ENCODE results near the gene STX5. TPM values are rescaled to one million over a fixed set of nuclear protein-coding genes. Genes with fewer than 3 reads are reported as not detected.

Gene STX5
- total and polyA plus RNA-seq, 9 of the 15 experiments (the other 6 are each of a cell fraction or from before 2014, with no cell fraction given): 2.8 to 28.6 (median 23.7) TPM

DNA sequence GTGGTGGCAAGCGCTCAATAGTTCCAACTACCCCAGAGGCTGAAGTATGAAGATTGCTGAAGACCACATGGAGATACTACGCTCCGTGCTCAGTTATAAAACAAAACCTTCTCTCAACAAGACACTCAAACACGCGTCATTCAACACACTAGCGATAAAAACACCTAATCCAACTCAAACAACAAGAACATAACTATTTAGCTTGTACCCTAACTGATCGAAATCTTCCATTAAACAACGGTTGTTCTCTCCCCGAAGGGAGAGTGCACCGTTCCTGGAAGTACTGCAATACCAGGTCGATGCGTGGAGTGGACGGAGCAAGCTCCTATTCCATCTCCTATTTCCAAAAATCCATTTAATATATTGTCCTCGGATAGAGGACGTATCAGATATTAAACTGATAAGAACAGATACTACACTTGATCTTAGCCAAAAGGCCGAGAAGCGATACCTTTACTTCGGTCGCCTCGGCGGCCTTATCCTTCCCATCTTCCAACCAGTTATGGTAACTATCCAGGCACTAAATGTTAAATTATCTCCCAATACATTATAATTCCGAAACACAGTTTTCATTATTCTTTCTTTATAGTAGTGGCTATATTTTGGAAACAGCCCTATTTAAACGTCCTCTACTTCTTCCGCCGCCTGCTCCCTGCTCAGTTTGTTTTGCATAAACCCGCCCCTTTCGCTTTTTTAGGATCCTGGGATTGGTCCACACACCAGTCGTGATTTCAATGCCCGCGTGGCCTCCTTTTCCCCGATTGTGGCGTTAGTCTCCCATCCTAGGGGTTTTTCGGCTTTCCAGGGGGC lies 9.7 kb upstream of the STX5 start (continued):
- TF ChIP-seq, protein P1, sequence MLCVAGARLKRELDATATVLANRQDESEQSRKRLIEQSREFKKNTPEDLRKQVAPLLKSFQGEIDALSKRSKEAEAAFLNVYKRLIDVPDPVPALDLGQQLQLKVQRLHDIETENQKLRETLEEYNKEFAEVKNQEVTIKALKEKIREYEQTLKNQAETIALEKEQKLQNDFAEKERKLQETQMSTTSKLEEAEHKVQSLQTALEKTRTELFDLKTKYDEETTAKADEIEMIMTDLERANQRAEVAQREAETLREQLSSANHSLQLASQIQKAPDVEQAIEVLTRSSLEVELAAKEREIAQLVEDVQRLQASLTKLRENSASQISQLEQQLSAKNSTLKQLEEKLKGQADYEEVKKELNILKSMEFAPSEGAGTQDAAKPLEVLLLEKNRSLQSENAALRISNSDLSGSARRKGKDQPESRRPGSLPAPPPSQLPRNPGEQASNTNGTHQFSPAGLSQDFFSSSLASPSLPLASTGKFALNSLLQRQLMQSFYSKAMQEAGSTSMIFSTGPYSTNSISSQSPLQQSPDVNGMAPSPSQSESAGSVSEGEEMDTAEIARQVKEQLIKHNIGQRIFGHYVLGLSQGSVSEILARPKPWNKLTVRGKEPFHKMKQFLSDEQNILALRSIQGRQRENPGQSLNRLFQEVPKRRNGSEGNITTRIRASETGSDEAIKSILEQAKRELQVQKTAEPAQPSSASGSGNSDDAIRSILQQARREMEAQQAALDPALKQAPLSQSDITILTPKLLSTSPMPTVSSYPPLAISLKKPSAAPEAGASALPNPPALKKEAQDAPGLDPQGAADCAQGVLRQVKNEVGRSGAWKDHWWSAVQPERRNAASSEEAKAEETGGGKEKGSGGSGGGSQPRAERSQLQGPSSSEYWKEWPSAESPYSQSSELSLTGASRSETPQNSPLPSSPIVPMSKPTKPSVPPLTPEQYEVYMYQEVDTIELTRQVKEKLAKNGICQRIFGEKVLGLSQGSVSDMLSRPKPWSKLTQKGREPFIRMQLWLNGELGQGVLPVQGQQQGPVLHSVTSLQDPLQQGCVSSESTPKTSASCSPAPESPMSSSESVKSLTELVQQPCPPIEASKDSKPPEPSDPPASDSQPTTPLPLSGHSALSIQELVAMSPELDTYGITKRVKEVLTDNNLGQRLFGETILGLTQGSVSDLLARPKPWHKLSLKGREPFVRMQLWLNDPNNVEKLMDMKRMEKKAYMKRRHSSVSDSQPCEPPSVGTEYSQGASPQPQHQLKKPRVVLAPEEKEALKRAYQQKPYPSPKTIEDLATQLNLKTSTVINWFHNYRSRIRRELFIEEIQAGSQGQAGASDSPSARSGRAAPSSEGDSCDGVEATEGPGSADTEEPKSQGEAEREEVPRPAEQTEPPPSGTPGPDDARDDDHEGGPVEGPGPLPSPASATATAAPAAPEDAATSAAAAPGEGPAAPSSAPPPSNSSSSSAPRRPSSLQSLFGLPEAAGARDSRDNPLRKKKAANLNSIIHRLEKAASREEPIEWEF (CRISPR knock-in tag; IDR thresholded peaks at IDR 0.05): peak; percentile 94
- TF ChIP-seq TOE1 (IDR thresholded peaks at IDR 0.05; ENCODE audit: borderline replicate concordance) (peak; percentile 93), TOE1 (CRISPR knock-in tag; IDR thresholded peaks at IDR 0.05; ENCODE audit: borderline replicate concordance, low read depth) (peak; percentile 99), PCBP2 (IDR thresholded peaks at IDR 0.05; ENCODE audit: low read depth, low read length, poor library complexity, severe bottlenecking) (no peak), KDM2B (CRISPR knock-in tag; IDR thresholded peaks at IDR 0.05) (peak; percentile 63; the same call in 1 of the 2 replicates), CC2D1A (IDR thresholded peaks at IDR 0.05) (peak; percentile 61), NCOA2 (IDR thresholded peaks at IDR 0.05; ENCODE audit: partially characterized antibody in 2 of 2) (no peak), EP300 (IDR thresholded peaks at IDR 0.05; ENCODE audit: low read length) (peak; percentile 82), MCM5 (IDR thresholded peaks at IDR 0.05; ENCODE audit: low read depth) (no peak), TEAD2 (tag; IDR thresholded peaks at IDR 0.05) (peak; percentile 68), CBFA2T2 (conservative IDR thresholded peaks at IDR 0.05) (peak; percentile 61), CXXC5 (CRISPR knock-in tag; IDR thresholded peaks at IDR 0.05) (peak; percentile 85), CHD4 (IDR thresholded peaks at IDR 0.05; ENCODE audit: insufficient read depth, insufficient replicate concordance, low read depth, low read length, poor library complexity, severe bottlenecking) (no peak), ZNF75A (CRISPR knock-in tag; IDR thresholded peaks at IDR 0.05) (peak; percentile 92), ZNF830 (CRISPR knock-in tag; IDR thresholded peaks at IDR 0.05) (peak; percentile 100), SMARCC2 (IDR thresholded peaks at IDR 0.05; ENCODE audit: low read depth) (no peak)
- TF ChIP-seq, protein P2, sequence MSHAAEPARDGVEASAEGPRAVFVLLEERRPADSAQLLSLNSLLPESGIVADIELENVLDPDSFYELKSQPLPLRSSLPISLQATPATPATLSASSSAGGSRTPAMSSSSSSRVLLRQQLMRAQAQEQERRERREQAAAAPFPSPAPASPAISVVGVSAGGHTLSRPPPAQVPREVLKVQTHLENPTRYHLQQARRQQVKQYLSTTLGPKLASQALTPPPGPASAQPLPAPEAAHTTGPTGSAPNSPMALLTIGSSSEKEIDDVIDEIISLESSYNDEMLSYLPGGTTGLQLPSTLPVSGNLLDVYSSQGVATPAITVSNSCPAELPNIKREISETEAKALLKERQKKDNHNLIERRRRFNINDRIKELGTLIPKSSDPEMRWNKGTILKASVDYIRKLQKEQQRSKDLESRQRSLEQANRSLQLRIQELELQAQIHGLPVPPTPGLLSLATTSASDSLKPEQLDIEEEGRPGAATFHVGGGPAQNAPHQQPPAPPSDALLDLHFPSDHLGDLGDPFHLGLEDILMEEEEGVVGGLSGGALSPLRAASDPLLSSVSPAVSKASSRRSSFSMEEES (CRISPR knock-in tag; IDR thresholded peaks at IDR 0.05): peak; percentile 91
- TF ChIP-seq, protein P3, sequence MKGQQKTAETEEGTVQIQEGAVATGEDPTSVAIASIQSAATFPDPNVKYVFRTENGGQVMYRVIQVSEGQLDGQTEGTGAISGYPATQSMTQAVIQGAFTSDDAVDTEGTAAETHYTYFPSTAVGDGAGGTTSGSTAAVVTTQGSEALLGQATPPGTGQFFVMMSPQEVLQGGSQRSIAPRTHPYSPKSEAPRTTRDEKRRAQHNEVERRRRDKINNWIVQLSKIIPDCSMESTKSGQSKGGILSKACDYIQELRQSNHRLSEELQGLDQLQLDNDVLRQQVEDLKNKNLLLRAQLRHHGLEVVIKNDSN (CRISPR knock-in tag; IDR thresholded peaks at IDR 0.05): no peak
- TF ChIP-seq, protein P4, sequence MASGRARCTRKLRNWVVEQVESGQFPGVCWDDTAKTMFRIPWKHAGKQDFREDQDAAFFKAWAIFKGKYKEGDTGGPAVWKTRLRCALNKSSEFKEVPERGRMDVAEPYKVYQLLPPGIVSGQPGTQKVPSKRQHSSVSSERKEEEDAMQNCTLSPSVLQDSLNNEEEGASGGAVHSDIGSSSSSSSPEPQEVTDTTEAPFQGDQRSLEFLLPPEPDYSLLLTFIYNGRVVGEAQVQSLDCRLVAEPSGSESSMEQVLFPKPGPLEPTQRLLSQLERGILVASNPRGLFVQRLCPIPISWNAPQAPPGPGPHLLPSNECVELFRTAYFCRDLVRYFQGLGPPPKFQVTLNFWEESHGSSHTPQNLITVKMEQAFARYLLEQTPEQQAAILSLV (tag; IDR thresholded peaks at IDR 0.05): peak; percentile 85

Data from K562 (cell line).